Activated CD4-positive, alpha-beta T cell treated with anti-CD3 and anti-CD28 coated beads, Interleukin-2, amount 10 ng/mL, durations not matched to agents 24 days and 14 days (primary cell): ENCODE measurements around the gene SEMA4G. TPM values are rescaled to one million over a fixed set of nuclear protein-coding genes. Genes with fewer than 3 reads are reported as not detected.

Experiments used
- DNase-seq: peaks from one replicate; pipeline ENCODE4 v3.0.0; 2022
- H3K27ac Mint-ChIP-seq: one replicate; pipeline ENCODE4 v1.8.0; 2022; ENCODE audit warnings: mild to moderate bottlenecking, mixed read lengths
- H3K27me3 Mint-ChIP-seq: one replicate; pipeline ENCODE4 v1.8.0; 2022; ENCODE audit warnings: mixed read lengths
- H3K36me3 Mint-ChIP-seq: one replicate; pipeline ENCODE4 v1.8.0; 2022; ENCODE audit warnings: low read depth, mild to moderate bottlenecking, mixed read lengths
- H3K4me1 Mint-ChIP-seq: one replicate; pipeline ENCODE4 v1.8.0; 2021; ENCODE audit warnings: mixed read lengths
- H3K4me3 Mint-ChIP-seq: one replicate; pipeline ENCODE4 v1.8.0; 2022; ENCODE audit warnings: mild to moderate bottlenecking, moderate library complexity, mixed read lengths
- H3K9me3 Mint-ChIP-seq: one replicate; pipeline ENCODE4 v1.8.0; 2021; ENCODE audit warnings: mixed read lengths
- intact Hi-C: fragments of 100-400 bp; cut with micrococcal nuclease; formaldehyde crosslinking; loops from one replicate; pipeline ENCODE4 v1.15.1; 2023
- total RNA-seq: library from RNA; stranded (reverse); gene quantifications from 2 replicates; pipeline ENCODE4 v1.2.3, GENCODE V29; 2022

SEMA4G gene
- total RNA-seq, 1 donor from 2014 or later: 1.4 TPM

- peaks cover 2% of the 10 kb centered on the region for H3K27me3 Mint-ChIP-seq
- H3K27ac Mint-ChIP-seq: no peak overlapping the region
- no peaks in the 10 kb centered on the region for H3K4me1 Mint-ChIP-seq
- no peak for DNase-seq
- no peaks in the 10 kb centered on the region for H3K36me3 Mint-ChIP-seq
- no peaks in the 10 kb centered on the region for H3K9me3 Mint-ChIP-seq
- H3K4me3 Mint-ChIP-seq: no peak overlapping the region
- intact Hi-C loops: no loop called here
These were observed 7.6 kb downstream of the SEMA4G start for GRCh38 chr10:100976906-100977305.

- Mint-ChIP-seq H3K27ac (no peak overlapping the region), H3K4me1 (no peaks in the 10 kb centered on the region), H3K27me3 (peaks cover 2% of the 10 kb centered on the region), H3K4me3 (no peak overlapping the region), H3K9me3 (no peaks in the 10 kb centered on the region), H3K36me3 (no peaks in the 10 kb centered on the region)
- DNase-seq: no peak
- intact Hi-C loops: no loop called here
These were observed 8.1 kb downstream of the SEMA4G start for GRCh38 chr10:100977436-100977835.

GRCh38 chr10:100978121-100978900 lies 9.0 kb downstream of the SEMA4G start:
- Mint-ChIP-seq H3K4me3 (no peak overlapping the region), H3K4me1 (no peaks in the 10 kb centered on the region), H3K36me3 (peaks cover 2% of the 10 kb centered on the region), H3K9me3 (no peaks in the 10 kb centered on the region), H3K27me3 (peaks cover 2% of the 10 kb centered on the region), H3K27ac (no peak overlapping the region)
- no peak for DNase-seq
- intact Hi-C loops: no loop called here

- peaks cover 2% of the 10 kb centered on the region for H3K36me3 Mint-ChIP-seq
- intact Hi-C loops: no loop called here
- no peaks in the 10 kb centered on the region for H3K4me1 Mint-ChIP-seq
- no peak for DNase-seq
- no peaks in the 10 kb centered on the region for H3K27me3 Mint-ChIP-seq
- H3K9me3 Mint-ChIP-seq: no peaks in the 10 kb centered on the region
- H3K27ac Mint-ChIP-seq: no peak overlapping the region
- no peak overlapping the region for H3K4me3 Mint-ChIP-seq
These were observed 9.5 kb downstream of the SEMA4G start for GRCh38 chr10:100978901-100979195.

- H3K9me3 Mint-ChIP-seq: no peaks in the 10 kb centered on the region
- H3K27ac Mint-ChIP-seq: no peak overlapping the region
- H3K36me3 Mint-ChIP-seq: peaks cover 4% of the 10 kb centered on the region
- no peak for DNase-seq
- no peak overlapping the region for H3K4me3 Mint-ChIP-seq
- intact Hi-C loops: no loop called here
- H3K4me1 Mint-ChIP-seq: peaks cover 3% of the 10 kb centered on the region
- H3K27me3 Mint-ChIP-seq: no peaks in the 10 kb centered on the region
These were observed 10.5 kb downstream of the SEMA4G start for GRCh38 chr10:100979791-100980272.

- no peak for DNase-seq
These were observed 11.0 kb downstream of the SEMA4G start for GRCh38 chr10:100980311-100980710.

GRCh38 chr10:100980711-100981110 lies 11.4 kb downstream of the SEMA4G start:
- no peaks in the 10 kb centered on the region for H3K9me3 Mint-ChIP-seq
- H3K27me3 Mint-ChIP-seq: no peaks in the 10 kb centered on the region
- no peak overlapping the region for H3K27ac Mint-ChIP-seq
- H3K4me1 Mint-ChIP-seq: peaks cover 7% of the 10 kb centered on the region
- no peak for DNase-seq
- intact Hi-C loops: no loop called here
- H3K4me3 Mint-ChIP-seq: no peak overlapping the region
- H3K36me3 Mint-ChIP-seq: peaks cover 4% of the 10 kb centered on the region

More at GRCh38 chr10:100980311-100980710, 11.0 kb downstream of the SEMA4G start:
- intact Hi-C loops: no loop called here
- H3K9me3 Mint-ChIP-seq: no peaks in the 10 kb centered on the region
- H3K4me1 Mint-ChIP-seq: peaks cover 4% of the 10 kb centered on the region
- H3K4me3 Mint-ChIP-seq: no peak overlapping the region
- H3K27me3 Mint-ChIP-seq: no peaks in the 10 kb centered on the region
- peaks cover 4% of the 10 kb centered on the region for H3K36me3 Mint-ChIP-seq
- H3K27ac Mint-ChIP-seq: no peak overlapping the region

GRCh38 chr10:100981178-100981772 lies 12.0 kb downstream of the SEMA4G start:
- H3K9me3 Mint-ChIP-seq: no peaks in the 10 kb centered on the region
- peaks cover 4% of the 10 kb centered on the region for H3K36me3 Mint-ChIP-seq
- no peak overlapping the region for H3K27ac Mint-ChIP-seq
- H3K27me3 Mint-ChIP-seq: no peaks in the 10 kb centered on the region
- no peak overlapping the region for H3K4me3 Mint-ChIP-seq
- intact Hi-C loops: no loop called here
- no peak for DNase-seq
- H3K4me1 Mint-ChIP-seq: peaks cover 11% of the 10 kb centered on the region

GRCh38 chr10:100982916-100983830 lies 13.9 kb downstream of the SEMA4G start:
- H3K27ac Mint-ChIP-seq: no peak overlapping the region
- H3K27me3 Mint-ChIP-seq: no peaks in the 10 kb centered on the region
- H3K4me1 Mint-ChIP-seq: peaks cover 19% of the 10 kb centered on the region
- intact Hi-C loops: no loop called here
- no peak for DNase-seq
- no peak overlapping the region for H3K4me3 Mint-ChIP-seq
- peaks cover 11% of the 10 kb centered on the region for H3K36me3 Mint-ChIP-seq
- H3K9me3 Mint-ChIP-seq: no peaks in the 10 kb centered on the region

- peaks cover 19% of the 10 kb centered on the region for H3K4me1 Mint-ChIP-seq
- no peak for DNase-seq
- H3K9me3 Mint-ChIP-seq: no peaks in the 10 kb centered on the region
- H3K27me3 Mint-ChIP-seq: no peaks in the 10 kb centered on the region
- no peak overlapping the region for H3K27ac Mint-ChIP-seq
- peaks cover 11% of the 10 kb centered on the region for H3K36me3 Mint-ChIP-seq
- no peak overlapping the region for H3K4me3 Mint-ChIP-seq
- intact Hi-C loops: no loop called here
These were observed 14.8 kb downstream of the SEMA4G start for GRCh38 chr10:100983868-100984671.

- H3K27me3 Mint-ChIP-seq: no peaks in the 10 kb centered on the region
- no peak for DNase-seq
- H3K36me3 Mint-ChIP-seq: peaks cover 18% of the 10 kb centered on the region
- no peaks in the 10 kb centered on the region for H3K9me3 Mint-ChIP-seq
- H3K4me3 Mint-ChIP-seq: no peak overlapping the region
- intact Hi-C loops: no loop called here
- peaks cover 21% of the 10 kb centered on the region for H3K4me1 Mint-ChIP-seq
- H3K27ac Mint-ChIP-seq: no peak overlapping the region
These were observed 15.4 kb downstream of the SEMA4G start for GRCh38 chr10:100984672-100985177.

- H3K9me3 Mint-ChIP-seq: no peaks in the 10 kb centered on the region
- peak overlapping the region; percentile 38 for H3K4me3 Mint-ChIP-seq
- peaks cover 21% of the 10 kb centered on the region for H3K36me3 Mint-ChIP-seq
- peaks cover 22% of the 10 kb centered on the region for H3K4me1 Mint-ChIP-seq
- H3K27ac Mint-ChIP-seq: no peak overlapping the region
- intact Hi-C loops: no loop called here
- no peak for DNase-seq
- H3K27me3 Mint-ChIP-seq: no peaks in the 10 kb centered on the region
These were observed 16.0 kb downstream of the SEMA4G start for GRCh38 chr10:100985336-100985735.

GRCh38 chr10:100986623-100986951 lies 17.3 kb downstream of the SEMA4G start:
- no peak for DNase-seq
- Mint-ChIP-seq H3K27ac (peak overlapping the region; percentile 85), H3K27me3 (no peaks in the 10 kb centered on the region), H3K36me3 (peaks cover 33% of the 10 kb centered on the region), H3K9me3 (no peaks in the 10 kb centered on the region), H3K4me3 (peak overlapping the region; percentile 95), H3K4me1 (peaks cover 27% of the 10 kb centered on the region)
- intact Hi-C loops: loop anchor here (2.0 kb wide), 1 partner anchor 74 kb away; the partner anchor contains the start of gene SLF2
